ENCODE results near the gene PER1.

DNA sequence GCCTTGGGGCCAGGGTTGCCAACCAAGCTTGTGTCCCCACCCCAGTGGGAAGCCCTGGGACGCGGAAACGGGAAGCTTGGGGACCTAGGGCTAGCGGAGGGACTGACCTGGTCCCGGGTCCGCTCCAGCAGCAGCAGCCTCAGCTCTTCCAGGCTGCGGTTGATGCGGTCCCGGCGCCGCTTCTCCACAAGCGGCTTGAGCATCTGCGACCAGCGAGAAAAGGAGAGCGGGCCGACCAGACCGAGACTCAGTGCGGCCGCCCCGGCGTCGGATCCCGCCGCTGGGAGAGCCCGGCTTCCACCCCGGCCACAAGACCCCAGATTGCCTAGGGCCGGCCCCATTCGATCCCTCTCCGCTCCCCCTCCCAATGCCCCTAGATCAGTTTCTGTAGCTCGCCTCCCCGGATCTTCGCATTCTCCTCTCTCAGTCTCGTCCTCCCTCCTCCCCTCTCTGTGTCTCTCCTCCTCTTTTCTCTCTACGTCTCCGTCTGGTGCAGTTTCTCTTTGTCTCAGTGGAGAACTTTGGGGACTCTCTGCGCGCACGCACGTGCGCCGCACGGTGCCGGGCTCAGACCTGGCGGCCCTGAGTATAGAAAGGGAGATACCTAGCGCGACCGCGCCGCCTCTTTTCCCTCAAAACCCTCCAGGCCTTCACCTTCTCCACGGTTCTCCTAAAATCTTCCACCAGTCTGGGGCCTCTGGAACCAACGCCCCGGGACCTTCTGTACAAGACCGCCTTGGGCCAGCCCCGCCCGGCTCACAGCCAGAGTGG is 29.1 kb downstream of the PER1 start:
- TF ChIP-seq POLR2AphosphoS5 (IDR thresholded peaks at IDR 0.05; ENCODE audit: borderline replicate concordance, low read depth, low read length), result no peak
- no peak for TF ChIP-seq EZH2 (IDR thresholded peaks at IDR 0.05)

All from SK-N-MC (cell line).